ENCODE results near the gene SLC19A1.

GRCh38 chr21:45450423-45451090, 91.7 kb downstream of the SLC19A1 start:
- TF ChIP-seq EP300 (IDR thresholded peaks at IDR 0.05) (no peak), CTCF (IDR thresholded peaks at IDR 0.05) (no peak), POLR2A (IDR thresholded peaks at IDR 0.05) (no peak)

All from tibial nerve (tissue), 4 donors.